Suppressor macrophage (primary cell): ENCODE measurements around the gene ZNF701.
"Not testable (repeated sequence)": the region's sequence is repeated elsewhere in the genome, so short reads cannot be mapped to it uniquely, and the experiment has no call there.

Source experiments
- DNase-seq, 4 experiments: peaks; one replicate each; pipeline ENCODE4 v3.0.0-alpha.2; 2020 to 2022

ZNF701 gene

GRCh38 chr19:52566588-52566987, 3.5 kb upstream of the ZNF701 start:
- DNase-seq = peak in 2 of 4 experiments; percentile 16 to 20

GRCh38 chr19:52567921-52568320, 2.2 kb upstream of the ZNF701 start:
- no peak for DNase-seq

- peak in 1 of 4 experiments; percentile 31 for DNase-seq
Measured at GRCh38 chr19:52569638-52569999, 468 bp upstream of the ZNF701 start.

GRCh38 chr19:52584736-52585440, 14.8 kb downstream of the ZNF701 start:
- DNase-seq = no peak

GRCh38 chr19:52585604-52586003, 15.5 kb downstream of the ZNF701 start:
- DNase-seq = no peak

- DNase-seq = no peak
Measured at GRCh38 chr19:52590728-52591127, 20.6 kb downstream of the ZNF701 start.

- no peak for DNase-seq
Measured at GRCh38 chr19:52592301-52592700, 22.2 kb downstream of the ZNF701 start.

GRCh38 chr19:52593441-52593840, 23.4 kb downstream of the ZNF701 start:
- DNase-seq = not testable (repeated sequence)

GRCh38 chr19:52599241-52599640, 29.2 kb downstream of the ZNF701 start:
- DNase-seq = no peak

- DNase-seq = peak in 1 of 4 experiments; percentile 23
Measured at GRCh38 chr19:52600639-52601024, 30.5 kb downstream of the ZNF701 start.

GRCh38 chr19:52601025-52601973, 31.2 kb downstream of the ZNF701 start:
- peak; percentile 92 to 97 (median 95) for DNase-seq

GRCh38 chr19:52601974-52602366, 31.9 kb downstream of the ZNF701 start:
- not testable (repeated sequence) for DNase-seq

GRCh38 chr19:52602941-52603340, 32.9 kb downstream of the ZNF701 start:
- no peak for DNase-seq

GRCh38 chr19:52603558-52604207, 33.6 kb downstream of the ZNF701 start:
- DNase-seq = no peak

GRCh38 chr19:52613299-52613906, 43.3 kb downstream of the ZNF701 start:
- DNase-seq = no peak

GRCh38 chr19:52621376-52621775, 51.3 kb downstream of the ZNF701 start:
- no peak for DNase-seq

- DNase-seq = no peak
Measured at GRCh38 chr19:52622261-52622660, 52.2 kb downstream of the ZNF701 start.

- DNase-seq = no peak
Measured at GRCh38 chr19:52626915-52627314, 56.8 kb downstream of the ZNF701 start.

- not testable (repeated sequence) for DNase-seq
Measured at GRCh38 chr19:52627441-52627840, 57.4 kb downstream of the ZNF701 start.

- no peak for DNase-seq
Measured at GRCh38 chr19:52635786-52636570, 65.9 kb downstream of the ZNF701 start.
